Chondrocyte (in vitro differentiated cells): Measurements from ENCODE around the gene MUL1. TPM values are rescaled to one million over a fixed set of nuclear protein-coding genes. Genes with fewer than 3 reads are reported as not detected.

ENCODE experiments used
- DNase-seq: peaks from one replicate; pipeline ENCODE4 v3.0.0; 2021; ENCODE audit warnings: mixed read lengths, low spot score
- H3K27ac Mint-ChIP-seq: one replicate; pipeline ENCODE4 v1.8.0; 2021; ENCODE audit warnings: mild to moderate bottlenecking, moderate library complexity, mixed read lengths; ENCODE audit not compliant: unreplicated experiment
- H3K27me3 Mint-ChIP-seq: 2 replicates; pipeline ENCODE4 v1.8.0; 2021; ENCODE audit warnings: low read depth, mixed read lengths
- H3K36me3 Mint-ChIP-seq: 2 replicates; pipeline ENCODE4 v1.8.0; 2021; ENCODE audit warnings: low read depth, mixed read lengths
- H3K4me1 Mint-ChIP-seq: 2 replicates; pipeline ENCODE4 v1.8.0; 2021; ENCODE audit warnings: low read depth, mild to moderate bottlenecking, mixed read lengths
- H3K4me3 Mint-ChIP-seq: one replicate; pipeline ENCODE4 v1.8.0; 2021; ENCODE audit warnings: mild to moderate bottlenecking, moderate library complexity, mixed read lengths; ENCODE audit not compliant: unreplicated experiment
- H3K9me3 Mint-ChIP-seq: 2 replicates; pipeline ENCODE4 v1.8.0; 2021; ENCODE audit warnings: low read depth, mixed read lengths
- total RNA-seq: library from RNA; stranded (reverse); gene quantifications from 3 replicates; pipeline ENCODE4 v1.2.1, GENCODE V29; 2021
- TF ChIP-seq, protein P1 (sequence below): fragments of 200-600 bp; sonication (generic); IDR thresholded peaks from 2 replicates; pipeline ENCODE4 v1.5.0; 2021; ENCODE audit warnings: antibody characterized with exemption, mild to moderate bottlenecking, moderate library complexity

The MUL1 gene
- total RNA-seq, 1 donor from 2014 or later: 38.2 TPM

DNA sequence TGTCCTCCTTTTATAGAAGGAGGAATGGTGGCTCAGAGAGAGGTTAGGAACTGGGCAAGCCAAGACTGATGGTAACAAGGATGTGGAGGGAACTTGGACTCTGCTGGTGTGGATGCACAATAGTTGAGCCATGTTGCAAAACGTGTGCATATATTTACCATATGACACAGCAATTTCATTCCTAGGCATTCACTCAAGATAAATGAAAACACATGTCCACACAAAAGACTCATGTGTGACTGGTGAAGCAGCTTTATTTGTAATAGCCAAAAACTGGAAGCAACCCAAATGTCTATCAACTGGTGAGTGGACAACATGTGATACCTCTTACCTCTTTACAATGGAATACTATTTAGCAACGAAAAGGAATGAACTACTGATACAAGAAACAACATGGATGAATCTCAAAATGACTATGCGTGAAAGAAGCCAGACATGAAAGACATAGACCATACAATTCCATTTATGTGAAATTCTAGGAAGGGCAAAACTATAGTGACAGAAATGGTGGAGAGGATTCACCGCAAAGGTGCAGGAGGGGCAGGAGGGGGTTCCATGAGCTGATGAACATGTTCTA is 58.1 kb downstream of the MUL1 start:
- no peaks in the 10 kb centered on the region for H3K4me1 Mint-ChIP-seq
- H3K27me3 Mint-ChIP-seq: peaks cover 43% of the 10 kb centered on the region
- H3K4me3 Mint-ChIP-seq: no peak overlapping the region
- H3K27ac Mint-ChIP-seq: no peak overlapping the region
- no peak for DNase-seq
- TF ChIP-seq, protein P1, sequence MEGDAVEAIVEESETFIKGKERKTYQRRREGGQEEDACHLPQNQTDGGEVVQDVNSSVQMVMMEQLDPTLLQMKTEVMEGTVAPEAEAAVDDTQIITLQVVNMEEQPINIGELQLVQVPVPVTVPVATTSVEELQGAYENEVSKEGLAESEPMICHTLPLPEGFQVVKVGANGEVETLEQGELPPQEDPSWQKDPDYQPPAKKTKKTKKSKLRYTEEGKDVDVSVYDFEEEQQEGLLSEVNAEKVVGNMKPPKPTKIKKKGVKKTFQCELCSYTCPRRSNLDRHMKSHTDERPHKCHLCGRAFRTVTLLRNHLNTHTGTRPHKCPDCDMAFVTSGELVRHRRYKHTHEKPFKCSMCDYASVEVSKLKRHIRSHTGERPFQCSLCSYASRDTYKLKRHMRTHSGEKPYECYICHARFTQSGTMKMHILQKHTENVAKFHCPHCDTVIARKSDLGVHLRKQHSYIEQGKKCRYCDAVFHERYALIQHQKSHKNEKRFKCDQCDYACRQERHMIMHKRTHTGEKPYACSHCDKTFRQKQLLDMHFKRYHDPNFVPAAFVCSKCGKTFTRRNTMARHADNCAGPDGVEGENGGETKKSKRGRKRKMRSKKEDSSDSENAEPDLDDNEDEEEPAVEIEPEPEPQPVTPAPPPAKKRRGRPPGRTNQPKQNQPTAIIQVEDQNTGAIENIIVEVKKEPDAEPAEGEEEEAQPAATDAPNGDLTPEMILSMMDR: no peak
- no peaks in the 10 kb centered on the region for H3K36me3 Mint-ChIP-seq
- H3K9me3 Mint-ChIP-seq: no peaks in the 10 kb centered on the region

Other genes starting within 250 kb of the MUL1 start
- gene VWA5B1, start 217.3 kb downstream of the MUL1 start, total RNA-seq: not detected in 3 replicates
- 8.7 to 13.2 TPM (median 12.9 TPM) in 3 replicates for gene CAMK2N1, start 21.9 kb downstream of the MUL1 start, total RNA-seq
- 0.52 to 2.5 TPM (median 0.82 TPM) in 3 replicates for gene FAM43B, start 44.4 kb upstream of the MUL1 start, total RNA-seq
- not detected in 3 replicates for gene CDA, start 80.9 kb upstream of the MUL1 start, total RNA-seq
- gene PINK1, start 125.3 kb upstream of the MUL1 start, total RNA-seq: 42.6 to 45.1 TPM (median 42.8 TPM) in 3 replicates
- gene DDOST, start 153.2 kb upstream of the MUL1 start, total RNA-seq: 214 to 232 TPM (median 223 TPM) in 3 replicates
- 0.51 to 1.3 TPM (median 0.95 TPM) in 3 replicates for gene KIF17, start 209.9 kb upstream of the MUL1 start, total RNA-seq
- 0.15 to 1.1 TPM (median 0.75 TPM) in 3 replicates for gene SH2D5, start 224.6 kb upstream of the MUL1 start, total RNA-seq